Amniotic stem cell (primary cell): ENCODE data around the gene GJC1.
"Not testable (repeated sequence)": the region's sequence is repeated elsewhere in the genome, so short reads cannot be mapped to it uniquely, and the experiment has no call there.

Source experiments
- DNase-seq: peaks from one replicate; lab custom pipeline; 2025; lab: John Stamatoyannopoulos, UW

Gene GJC1

DNA sequence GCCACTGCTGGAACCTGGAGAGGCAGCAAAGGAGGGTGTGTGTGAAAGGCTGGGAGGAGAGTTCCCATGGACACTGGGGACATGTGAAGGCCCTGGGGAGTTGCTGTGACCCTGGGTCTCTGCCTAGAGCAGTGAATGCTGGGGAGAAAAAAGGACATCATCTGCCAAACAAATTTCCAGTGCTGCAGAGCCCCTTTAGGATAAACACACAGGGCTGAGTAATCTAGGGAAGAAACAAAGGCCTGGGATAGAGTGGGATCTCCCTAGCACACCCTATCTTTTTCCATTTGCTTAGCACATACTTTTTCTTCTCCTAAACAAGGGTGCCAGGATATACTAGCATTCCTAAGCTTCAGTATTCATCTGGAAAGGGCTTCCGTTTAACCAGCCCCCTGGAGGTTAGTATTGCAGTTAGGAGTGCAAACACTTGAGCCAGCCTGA is 14.3 kb upstream of the GJC1 start:
- DNase-seq, result no peak

GRCh38 chr17:44842748-44843147 is 12.7 kb upstream of the GJC1 start:
- no peak for DNase-seq

DNA sequence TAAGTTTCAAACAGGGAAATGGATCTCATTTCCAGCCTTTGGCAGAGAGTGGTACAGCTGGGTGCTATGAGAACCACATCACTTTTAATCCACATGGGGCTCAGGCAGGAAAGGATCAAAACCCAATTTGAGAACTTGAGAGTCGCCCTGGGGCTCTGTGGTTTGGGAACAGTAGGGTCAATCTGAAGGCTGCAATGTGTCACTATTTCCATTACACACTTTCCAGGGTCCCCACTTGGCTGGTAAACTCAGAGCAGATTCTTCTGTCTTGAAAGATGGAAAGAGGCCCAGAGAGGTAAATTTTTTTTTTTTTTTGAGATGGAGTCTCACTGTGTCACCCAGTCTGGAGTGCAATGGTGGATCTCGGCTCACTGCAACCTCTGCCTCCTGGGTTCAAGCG is 10.8 kb upstream of the GJC1 start:
- DNase-seq, result no peak

GRCh38 chr17:44840274-44840673 is 10.2 kb upstream of the GJC1 start:
- no peak for DNase-seq

GRCh38 chr17:44837196-44837595 is 7.1 kb upstream of the GJC1 start:
- DNase-seq, result no peak

DNA sequence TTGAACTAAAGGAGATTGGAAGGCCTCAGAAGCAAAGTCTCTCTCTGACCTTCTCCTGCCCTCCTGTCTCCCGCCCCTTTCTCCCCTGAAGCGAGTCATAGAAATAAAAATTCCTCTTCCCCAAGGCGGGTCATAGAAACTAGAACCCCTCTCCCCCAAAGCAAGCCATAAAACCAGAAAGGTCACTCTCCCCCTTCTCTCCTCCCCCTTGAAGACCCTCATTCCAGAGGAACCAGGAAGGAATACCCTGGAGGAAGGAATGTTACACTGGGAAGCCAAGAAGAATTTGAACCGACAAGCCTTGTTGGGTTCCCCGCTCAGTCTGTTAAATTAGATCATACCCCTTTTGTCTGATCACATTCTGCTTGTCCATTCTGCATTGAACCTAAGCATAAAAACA is 2.7 kb upstream of the GJC1 start:
- no peak for DNase-seq

GRCh38 chr17:44831371-44831770 is 1.3 kb upstream of the GJC1 start:
- DNase-seq, result no peak

GRCh38 chr17:44830359-44831288 is 537 bp upstream of the GJC1 start:
- no peak for DNase-seq

DNA sequence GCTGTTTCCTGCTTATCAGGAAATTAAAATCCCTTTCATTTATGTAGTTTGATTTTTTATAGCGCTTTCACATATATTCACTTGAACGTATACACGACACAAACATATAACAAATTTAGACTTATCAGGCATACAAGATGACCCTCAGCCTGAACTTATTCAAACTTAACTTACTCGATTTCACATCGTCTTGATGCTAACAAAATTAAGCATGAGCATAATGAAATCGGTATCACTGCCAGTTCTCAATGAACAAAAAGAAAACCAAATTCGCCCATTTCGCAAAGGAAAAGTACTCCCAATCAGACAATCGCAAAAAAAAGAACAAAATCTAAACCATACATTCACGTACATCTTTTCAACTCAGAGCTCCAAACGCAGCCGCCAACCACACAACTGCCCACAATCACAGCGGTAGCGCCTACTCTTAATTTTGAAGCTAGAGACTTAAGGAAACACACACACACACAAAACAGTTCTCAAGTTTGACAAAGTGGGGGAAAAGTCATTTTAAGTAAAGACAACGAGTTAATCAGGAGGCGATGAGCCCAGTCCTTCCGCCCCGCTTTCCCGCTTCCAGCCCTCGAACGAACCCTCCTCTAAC is 1.1 kb downstream of the GJC1 start:
- no peak for DNase-seq

DNA sequence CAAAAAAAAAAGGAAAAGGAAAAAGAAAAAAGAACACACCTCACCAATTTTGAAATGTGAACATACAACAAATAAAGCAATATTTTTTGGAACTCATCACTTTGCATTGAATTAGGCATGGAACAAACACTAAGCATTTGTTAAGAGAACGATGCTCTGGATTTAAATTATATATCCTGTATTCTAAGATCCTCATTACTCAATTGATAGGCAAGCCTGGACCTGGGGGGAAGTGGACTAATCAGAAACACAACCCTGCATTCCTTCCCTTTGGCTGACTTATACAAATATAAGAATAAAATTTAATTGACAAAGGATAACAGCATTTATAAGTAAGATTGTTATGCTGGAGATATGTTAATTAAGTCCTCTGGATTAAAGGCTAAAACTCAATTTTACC is 2.2 kb downstream of the GJC1 start:
- no peak for DNase-seq

- DNase-seq, result no peak
These were observed 3.8 kb downstream of the GJC1 start for GRCh38 chr17:44826123-44826790.

DNA sequence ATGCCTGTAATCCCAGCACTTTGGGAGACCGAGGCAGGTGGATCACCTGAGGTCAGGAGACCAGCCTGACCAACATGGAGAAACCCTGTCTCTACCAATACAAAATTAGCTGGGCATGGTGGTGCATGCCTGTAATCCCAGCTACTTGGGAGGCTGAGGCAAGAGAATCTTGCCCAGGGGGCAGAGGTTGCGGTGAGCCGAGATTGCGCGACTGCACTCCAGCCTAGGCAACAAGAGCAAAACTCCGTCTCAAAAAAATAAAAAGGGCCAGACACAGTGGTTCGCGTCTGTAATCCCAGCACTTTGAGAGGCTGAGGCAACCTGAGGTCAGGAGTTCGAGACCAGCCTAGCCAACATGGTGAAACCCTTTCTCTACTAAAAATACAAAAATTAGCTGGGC is 4.9 kb downstream of the GJC1 start:
- not testable (repeated sequence) for DNase-seq

- peak; percentile 79 for DNase-seq
These were observed 9.4 kb downstream of the GJC1 start for GRCh38 chr17:44820631-44821212.

DNA sequence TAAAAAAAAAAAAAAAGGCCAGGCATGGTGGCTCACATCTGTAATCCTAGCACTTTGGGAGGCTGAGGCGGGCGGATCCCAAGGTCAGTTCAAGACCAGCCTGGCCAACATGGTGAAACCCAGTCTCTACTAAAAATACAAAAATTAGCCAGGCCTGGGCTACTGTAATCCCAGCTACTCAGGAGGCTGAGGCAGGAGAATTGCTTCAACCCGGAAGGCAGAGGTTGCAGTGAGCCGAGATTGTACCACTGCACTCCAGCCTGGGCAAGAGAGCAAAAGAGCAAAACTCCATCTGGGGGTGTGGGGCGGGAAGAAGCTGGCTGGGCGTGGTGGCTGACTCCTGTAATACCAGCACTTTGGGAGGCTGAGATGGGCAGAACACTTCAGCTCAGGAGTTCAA is 11.6 kb downstream of the GJC1 start:
- DNase-seq, result not testable (repeated sequence)

- DNase-seq, result no peak
These were observed 17.8 kb downstream of the GJC1 start for GRCh38 chr17:44812263-44812662.

DNA sequence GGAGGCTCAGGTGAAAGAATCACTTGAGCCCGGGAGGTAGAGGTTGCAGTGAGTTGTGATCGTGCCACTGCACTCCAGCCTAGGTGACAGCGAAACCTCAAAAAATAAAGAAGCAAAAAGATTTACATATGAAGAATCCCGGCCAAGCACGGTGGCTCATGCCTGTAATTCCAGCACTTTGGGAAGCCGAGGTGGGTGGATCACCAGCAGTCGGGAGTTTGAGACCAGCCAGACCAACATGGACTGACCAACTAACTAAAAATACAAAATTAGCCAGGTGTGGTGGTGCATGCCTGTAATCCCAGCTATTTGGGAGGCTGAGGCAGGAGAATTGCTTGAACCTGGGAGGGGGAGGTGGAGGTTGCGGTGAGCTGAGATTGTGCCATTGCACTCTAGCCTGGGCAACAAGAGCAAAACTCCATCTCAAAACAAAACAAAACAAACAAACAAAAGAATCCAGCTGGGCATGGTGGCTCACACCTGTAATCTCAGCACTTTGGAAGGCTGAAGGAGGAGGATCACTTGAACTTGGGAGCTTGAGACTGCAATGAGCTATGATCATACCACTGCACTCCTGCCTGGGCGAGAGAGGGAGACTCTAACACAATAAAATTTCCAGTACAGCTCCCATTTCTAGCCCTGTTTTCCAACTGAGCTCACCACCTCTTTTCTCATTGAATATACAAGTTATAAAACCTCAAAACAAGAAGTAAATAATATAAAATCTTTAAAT is 21.3 kb downstream of the GJC1 start:
- not testable (repeated sequence) for DNase-seq

DNA sequence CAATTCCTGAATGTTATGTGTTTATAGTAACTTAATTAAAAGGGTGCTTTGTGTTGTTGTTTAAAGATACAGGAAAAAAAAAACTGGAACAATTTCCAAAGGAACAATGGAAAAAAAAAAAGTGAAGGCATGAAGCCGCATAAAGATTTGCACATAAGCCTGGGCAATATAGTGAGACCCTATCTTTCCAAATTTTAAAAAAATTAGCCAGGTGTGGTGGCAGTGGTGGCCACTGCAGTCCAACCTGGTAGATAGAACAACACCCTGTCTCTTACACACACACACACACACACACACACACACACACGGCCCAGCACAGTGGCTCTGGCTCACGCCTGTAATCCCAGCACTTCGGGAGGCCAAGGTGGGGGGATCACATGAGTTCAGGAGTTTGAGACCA is 21.9 kb downstream of the GJC1 start:
- no peak for DNase-seq

GRCh38 chr17:44807817-44808155 is 22.3 kb downstream of the GJC1 start:
- no peak for DNase-seq

DNA sequence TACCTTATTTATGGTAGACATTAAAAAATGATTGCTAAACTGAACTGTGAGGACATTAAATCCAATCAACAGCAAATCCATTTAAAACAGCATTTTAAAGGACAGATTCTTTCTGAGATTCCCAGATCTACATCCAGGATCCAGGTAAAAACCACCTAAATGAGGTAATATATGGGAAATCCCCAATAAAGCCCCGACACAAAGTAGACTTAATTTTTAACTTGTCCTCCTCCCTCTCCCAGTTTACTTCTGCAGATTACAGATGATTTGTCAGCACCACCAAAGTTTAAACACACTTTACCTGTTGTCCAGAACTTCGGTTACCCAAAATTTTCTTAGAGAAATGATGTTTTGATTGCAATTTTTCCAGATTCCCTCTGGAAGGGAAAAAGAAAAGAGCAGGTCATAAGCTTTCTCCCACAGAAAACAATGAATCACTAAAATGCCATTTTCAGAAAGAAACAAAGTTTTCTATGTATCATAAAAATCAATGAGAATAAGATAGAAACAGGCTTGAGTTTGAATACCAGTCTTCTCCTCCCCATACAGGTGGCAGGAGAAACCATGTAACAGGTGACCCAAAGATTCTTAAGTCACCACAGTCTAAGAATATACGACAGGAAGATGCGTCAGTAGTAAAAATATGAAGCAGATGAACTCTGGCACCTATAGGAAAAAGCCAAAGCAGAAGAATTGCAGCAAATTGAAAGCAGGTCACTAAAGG is 22.8 kb downstream of the GJC1 start:
- no peak for DNase-seq

- no peak for DNase-seq
These were observed 25.6 kb downstream of the GJC1 start for GRCh38 chr17:44804302-44805089.
